RWPE2 (cell line): ENCODE data around the gene PLCD1.

Experiments
- ATAC-seq: fragments of 200-7000 bp; cut with Tn5 transposase; 3 replicates; pipeline ENCODE4 v1.9.1; 2021; ENCODE audit warnings: low read depth
- DNase-seq: peaks from one replicate; pipeline ENCODE4 v3.0.0-alpha.2; 2020; ENCODE audit warnings: low spot score
- H3K27ac ChIP-seq: fragments of 450-650 bp; 2 replicates; pipeline ENCODE4 v1.5.1; 2017; ENCODE audit warnings: mild to moderate bottlenecking; ENCODE audit not compliant: poor library complexity, severe bottlenecking
- H3K27me3 ChIP-seq: fragments of 250-450 bp; sonication (Bioruptor Pico); 2 replicates; pipeline ENCODE4 v1.5.1; 2021; ENCODE audit warnings: mild to moderate bottlenecking, moderate library complexity; ENCODE audit not compliant: insufficient read depth, poor library complexity, severe bottlenecking
- H3K36me3 ChIP-seq: fragments of 250-450 bp; sonication (Bioruptor Pico); 2 replicates; pipeline ENCODE4 v1.5.1; 2020; ENCODE audit warnings: low read depth, mild to moderate bottlenecking, moderate library complexity
- H3K4me1 ChIP-seq: fragments of 250-450 bp; sonication (Bioruptor Pico); 2 replicates; pipeline ENCODE4 v1.5.1; 2021; ENCODE audit warnings: mild to moderate bottlenecking, moderate library complexity; ENCODE audit not compliant: insufficient read depth, poor library complexity, severe bottlenecking
- H3K4me3 ChIP-seq: fragments of 250-450 bp; sonication (Bioruptor Pico); 2 replicates; pipeline ENCODE4 v1.5.1; 2021; ENCODE audit warnings: mild to moderate bottlenecking, moderate library complexity; ENCODE audit not compliant: severe bottlenecking
- H3K9me3 ChIP-seq: fragments of 250-450 bp; sonication (Bioruptor Pico); 2 replicates; pipeline ENCODE4 v1.5.1; 2021; ENCODE audit warnings: mild to moderate bottlenecking, moderate library complexity; ENCODE audit not compliant: severe bottlenecking
- CTCF ChIP-seq: fragments of 450-650 bp; IDR thresholded peaks from one replicate; pipeline ENCODE4 v1.5.1; 2017; ENCODE audit warnings: mild to moderate bottlenecking, moderate library complexity; ENCODE audit not compliant: poor library complexity, severe bottlenecking

PLCD1 gene

GRCh38 chr3:38016410-38016809 is 13.0 kb downstream of the PLCD1 start:
- no peaks in the 10 kb centered on the region for H3K4me1 ChIP-seq
- no peak for ATAC-seq
- no peaks in the 10 kb centered on the region for H3K27me3 ChIP-seq
- no peaks in the 10 kb centered on the region for H3K9me3 ChIP-seq
- no peak overlapping the region for H3K27ac ChIP-seq
- TF ChIP-seq CTCF: no peak
- no peak overlapping the region for H3K4me3 ChIP-seq
- peaks cover 13% of the 10 kb centered on the region for H3K36me3 ChIP-seq
- no peak for DNase-seq

GRCh38 chr3:38015984-38016383 is 13.5 kb downstream of the PLCD1 start:
- DNase-seq: no peak
- H3K36me3 ChIP-seq: peaks cover 13% of the 10 kb centered on the region
- no peaks in the 10 kb centered on the region for H3K9me3 ChIP-seq
- no peaks in the 10 kb centered on the region for H3K4me1 ChIP-seq
- no peak for ATAC-seq
- H3K4me3 ChIP-seq: no peak overlapping the region
- no peak for TF ChIP-seq CTCF
- H3K27ac ChIP-seq: no peak overlapping the region
- no peaks in the 10 kb centered on the region for H3K27me3 ChIP-seq

- DNase-seq (no peak), ATAC-seq (no peak)
- no peak for TF ChIP-seq CTCF
- no peaks in the 10 kb centered on the region for H3K4me1 ChIP-seq
- no peaks in the 10 kb centered on the region for H3K9me3 ChIP-seq
- peaks cover 13% of the 10 kb centered on the region for H3K36me3 ChIP-seq
- no peaks in the 10 kb centered on the region for H3K27me3 ChIP-seq
- H3K4me3 ChIP-seq: no peak overlapping the region
- H3K27ac ChIP-seq: no peak overlapping the region
Observed at GRCh38 chr3:38015485-38015884, 14.0 kb downstream of the PLCD1 start.

- no peak for ATAC-seq
- H3K27me3 ChIP-seq: no peaks in the 10 kb centered on the region
- H3K4me1 ChIP-seq: no peaks in the 10 kb centered on the region
- DNase-seq: no peak
- H3K27ac ChIP-seq: no peak overlapping the region
- no peak for TF ChIP-seq CTCF
- no peaks in the 10 kb centered on the region for H3K9me3 ChIP-seq
- H3K4me3 ChIP-seq: no peak overlapping the region
- H3K36me3 ChIP-seq: peaks cover 13% of the 10 kb centered on the region
Observed at GRCh38 chr3:38011111-38011510, 18.3 kb downstream of the PLCD1 start.

- Histone ChIP-seq H3K4me1 (no peaks in the 10 kb centered on the region), H3K27me3 (no peaks in the 10 kb centered on the region), H3K27ac (no peak overlapping the region), H3K36me3 (peaks cover 5% of the 10 kb centered on the region), H3K4me3 (no peak overlapping the region), H3K9me3 (no peaks in the 10 kb centered on the region)
- no peak for TF ChIP-seq CTCF
- ATAC-seq (no peak), DNase-seq (no peak)
Observed at GRCh38 chr3:38009807-38010591, 19.4 kb downstream of the PLCD1 start.
